HepG2 (cell line): ENCODE measurements around the gene MXD1. TPM values are rescaled to one million over a fixed set of nuclear protein-coding genes. Genes with fewer than 3 reads are reported as not detected.
A peak's percentile ranks its signal among the peaks of the same experiment; 100 is the strongest.

Experiments used
- CEBPZ ChIP-seq: IDR thresholded peaks from 2 replicates; pipeline ENCODE4 v1.6.1; 2012; ENCODE audit warnings: low read length, improper control_type of control experiment
- DR1 ChIP-seq: sonication (generic); formaldehyde crosslinking; IDR thresholded peaks from 2 replicates; pipeline ENCODE4 v1.8.0; 2021; ENCODE audit warnings: mild to moderate bottlenecking, missing genetic modification reagents, inconsistent platforms
- HHEX ChIP-seq: IDR thresholded peaks from 2 replicates; pipeline ENCODE4 v1.6.1; 2016; ENCODE audit warnings: control low read depth
- KLF16 ChIP-seq, 2 experiments: sonication (generic) in 1 of 2; formaldehyde crosslinking in 1 of 2; IDR thresholded peaks; 2 replicates each; pipeline versions ENCODE4 v1.6.1 to v1.8.0; 2016 to 2023; ENCODE audit warnings: missing genetic modification reagents in 2 of 2, missing compliant biosample characterization in 1 of 2
- MTA3 ChIP-seq: sonication (generic); formaldehyde crosslinking; IDR thresholded peaks from 2 replicates; pipeline ENCODE4 v1.4.0; 2020; ENCODE audit warnings: missing genetic modification reagents
- NCOA2 ChIP-seq: sonication (generic); formaldehyde crosslinking; IDR thresholded peaks from 2 replicates; pipeline ENCODE4 v1.8.0; 2022; ENCODE audit warnings: inconsistent platforms
- SALL1 ChIP-seq: sonication (generic); formaldehyde crosslinking; IDR thresholded peaks from 2 replicates; pipeline ENCODE4 v1.8.0; 2022; ENCODE audit warnings: mild to moderate bottlenecking, missing genetic modification reagents
- SIX4 ChIP-seq: sonication (generic); formaldehyde crosslinking; IDR thresholded peaks from 2 replicates; pipeline ENCODE4 v1.4.0; 2020; ENCODE audit warnings: missing genetic modification reagents
- SMAD1 ChIP-seq: sonication (generic); formaldehyde crosslinking; IDR thresholded peaks from 2 replicates; pipeline ENCODE4 v1.4.0; 2020; ENCODE audit warnings: missing genetic modification reagents, low read depth, mild to moderate bottlenecking, borderline replicate concordance
- TBX3 ChIP-seq: fragments of 450-650 bp; IDR thresholded peaks from 2 replicates; pipeline ENCODE4 v1.6.1; 2017; ENCODE audit warnings: antibody characterized with exemption, mild to moderate bottlenecking, inconsistent platforms, borderline replicate concordance
- TCF7L2 ChIP-seq: IDR thresholded peaks from 2 replicates; pipeline ENCODE4 v1.6.1; 2011; ENCODE audit warnings: mild to moderate bottlenecking, low read depth, low read length, moderate library complexity
- ZFAT ChIP-seq: sonication (generic); formaldehyde crosslinking; conservative IDR thresholded peaks from 2 replicates; pipeline ENCODE4 v1.8.1; 2023; ENCODE audit warnings: missing genetic modification reagents, inconsistent platforms
- ZNF225 ChIP-seq: sonication (generic); formaldehyde crosslinking; IDR thresholded peaks from 2 replicates; pipeline ENCODE4 v1.4.0; 2020; ENCODE audit warnings: mild to moderate bottlenecking, missing genetic modification reagents
- ZNF558 ChIP-seq: sonication (generic); formaldehyde crosslinking; IDR thresholded peaks from 2 replicates; pipeline ENCODE4 v1.9.0; 2022; ENCODE audit warnings: mild to moderate bottlenecking, missing genetic modification reagents, borderline replicate concordance
- ZNF749 ChIP-seq: sonication (generic); formaldehyde crosslinking; IDR thresholded peaks from 2 replicates; pipeline ENCODE4 v1.8.0; 2022; ENCODE audit warnings: mild to moderate bottlenecking, missing genetic modification reagents, moderate library complexity, borderline replicate concordance
- ZNF772 ChIP-seq: sonication (generic); formaldehyde crosslinking; IDR thresholded peaks from 2 replicates; pipeline ENCODE4 v1.5.0; 2020; ENCODE audit warnings: mild to moderate bottlenecking, missing genetic modification reagents
- ZNF782 ChIP-seq: sonication (generic); formaldehyde crosslinking; IDR thresholded peaks from 2 replicates; pipeline ENCODE4 v1.4.0; 2020; ENCODE audit warnings: missing genetic modification reagents, mild to moderate bottlenecking, borderline replicate concordance
- polyA plus RNA-seq, 8 experiments: library from polyadenylated mRNA; depleted of rRNA in 3 of 8; stranded (reverse) in 7 of 8; unstranded in 1 of 8; fragments of >200 nt; fragmentation: Illumina TruSeq in 4 of 8; extraction: Trizol in 4 of 8; gene quantifications; 2 replicates each; pipeline versions ENCODE4 v1.2.1 to v1.2.3, GENCODE V29; 2011 to 2016; ENCODE audit warnings: low read depth in 4 of 8, missing spikeins in 1 of 8, mixed read lengths in 1 of 8; ENCODE audit not compliant: insufficient read depth in 1 of 8
- total RNA-seq, 5 experiments: library from RNA; depleted of rRNA; stranded (reverse); fragments of >200 nt; fragmentation: Illumina TruSeq; extraction: Trizol; gene quantifications; 2 replicates each; pipeline ENCODE4 v1.2.3, GENCODE V29; 2016; ENCODE audit warnings: low read depth in 1 of 5
- TF ChIP-seq, protein P1 (sequence below): sonication (generic); formaldehyde crosslinking; IDR thresholded peaks from 2 replicates; pipeline ENCODE4 v1.8.1; 2023; ENCODE audit warnings: mild to moderate bottlenecking, missing genetic modification reagents
- TF ChIP-seq, protein P2 (sequence below): sonication (generic); formaldehyde crosslinking; conservative IDR thresholded peaks from 2 replicates; pipeline ENCODE4 v1.8.0; 2022; ENCODE audit warnings: mild to moderate bottlenecking, moderate library complexity, missing genetic modification reagents
- TF ChIP-seq, protein P3 (sequence below): sonication (generic); formaldehyde crosslinking; IDR thresholded peaks from 2 replicates; pipeline ENCODE4 v1.5.1; 2020; ENCODE audit warnings: missing genetic modification reagents, mild to moderate bottlenecking, borderline replicate concordance

MXD1 gene
- total and polyA plus RNA-seq, 2 of the 13 experiments (the other 11 are each of a cell fraction or from before 2014, with no cell fraction given): 6.4 to 14.9 TPM

DNA sequence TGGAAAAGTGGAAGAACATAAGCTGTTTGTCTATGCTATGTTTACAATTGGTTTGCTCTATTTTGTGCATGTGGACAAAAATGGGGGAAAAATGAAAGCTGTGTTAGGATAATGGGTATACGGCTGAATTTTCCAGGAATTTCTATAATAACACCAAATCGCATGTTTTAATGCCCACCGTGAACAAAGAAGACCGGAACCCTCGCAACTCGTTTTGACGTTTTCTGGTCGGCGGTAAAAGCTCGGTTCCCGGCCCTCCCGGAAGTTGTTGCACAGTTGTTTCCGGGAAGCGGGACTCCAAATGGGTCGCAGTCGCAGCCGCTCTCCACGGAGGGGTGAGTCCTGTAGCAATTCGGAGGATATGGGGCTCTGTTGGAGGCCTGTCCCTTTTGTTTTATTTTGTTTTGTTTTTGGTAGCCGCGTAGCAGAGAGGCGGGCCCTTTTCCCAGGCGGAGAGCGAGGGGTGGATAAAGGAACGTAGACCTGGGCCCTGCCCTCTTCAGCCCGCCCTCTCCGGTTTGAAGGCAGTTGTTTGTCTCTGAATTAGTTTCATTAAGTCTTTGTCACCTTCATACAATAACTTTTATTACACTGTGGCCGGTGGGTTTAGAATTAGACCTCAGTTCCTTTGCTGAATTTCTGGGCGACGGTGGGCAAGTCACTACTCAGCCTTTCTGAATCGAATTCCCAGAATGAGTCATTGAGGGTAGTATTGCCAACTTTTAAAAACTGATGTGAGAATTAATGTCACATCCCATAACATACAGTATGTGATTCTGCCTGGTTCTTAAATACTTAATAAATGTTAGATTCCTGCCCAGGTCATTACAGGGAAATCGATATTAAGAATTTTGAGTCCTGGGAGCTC is 21.0 kb upstream of the MXD1 start, which contains the start of gene SNRNP27 (continued):
- TF ChIP-seq, protein P1, sequence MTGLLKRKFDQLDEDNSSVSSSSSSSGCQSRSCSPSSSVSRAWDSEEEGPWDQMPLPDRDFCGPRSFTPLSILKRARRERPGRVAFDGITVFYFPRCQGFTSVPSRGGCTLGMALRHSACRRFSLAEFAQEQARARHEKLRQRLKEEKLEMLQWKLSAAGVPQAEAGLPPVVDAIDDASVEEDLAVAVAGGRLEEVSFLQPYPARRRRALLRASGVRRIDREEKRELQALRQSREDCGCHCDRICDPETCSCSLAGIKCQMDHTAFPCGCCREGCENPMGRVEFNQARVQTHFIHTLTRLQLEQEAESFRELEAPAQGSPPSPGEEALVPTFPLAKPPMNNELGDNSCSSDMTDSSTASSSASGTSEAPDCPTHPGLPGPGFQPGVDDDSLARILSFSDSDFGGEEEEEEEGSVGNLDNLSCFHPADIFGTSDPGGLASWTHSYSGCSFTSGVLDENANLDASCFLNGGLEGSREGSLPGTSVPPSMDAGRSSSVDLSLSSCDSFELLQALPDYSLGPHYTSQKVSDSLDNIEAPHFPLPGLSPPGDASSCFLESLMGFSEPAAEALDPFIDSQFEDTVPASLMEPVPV: peak; percentile 61; the same call in 1 of the 2 replicates
- TF ChIP-seq CEBPZ (no peak), ZNF782 (CRISPR knock-in tag) (0 out of 2 replicates have a peak, but pooled peaks have one; percentile 25), DR1 (CRISPR knock-in tag) (peak; percentile 63; the same call in 1 of the 2 replicates), HHEX (CRISPR knock-in tag) (no peak), ZNF749 (peak; percentile 88; the same call in 1 of the 2 replicates), MTA3 (CRISPR knock-in tag) (no peak), TCF7L2 (no peak), SALL1 (CRISPR knock-in tag) (peak; percentile 90), SMAD1 (CRISPR knock-in tag) (no peak), ZFAT (CRISPR knock-in tag) (peak; percentile 82; the same call in 1 of the 2 replicates), ZNF558 (peak; percentile 65; the same call in 1 of the 2 replicates), ZNF225 (CRISPR knock-in tag) (peak; percentile 88; the same call in 1 of the 2 replicates), KLF16 (CRISPR knock-in tag; IDR thresholded peaks at IDR 0.05) (peak in 1 of 2 experiments; percentile 99; a peak in 2 of 4 replicates), SIX4 (CRISPR knock-in tag) (peak; percentile 80), TBX3 (no peak), NCOA2 (peak; percentile 80), ZNF772 (CRISPR knock-in tag) (peak; percentile 95)
- TF ChIP-seq, protein P2, sequence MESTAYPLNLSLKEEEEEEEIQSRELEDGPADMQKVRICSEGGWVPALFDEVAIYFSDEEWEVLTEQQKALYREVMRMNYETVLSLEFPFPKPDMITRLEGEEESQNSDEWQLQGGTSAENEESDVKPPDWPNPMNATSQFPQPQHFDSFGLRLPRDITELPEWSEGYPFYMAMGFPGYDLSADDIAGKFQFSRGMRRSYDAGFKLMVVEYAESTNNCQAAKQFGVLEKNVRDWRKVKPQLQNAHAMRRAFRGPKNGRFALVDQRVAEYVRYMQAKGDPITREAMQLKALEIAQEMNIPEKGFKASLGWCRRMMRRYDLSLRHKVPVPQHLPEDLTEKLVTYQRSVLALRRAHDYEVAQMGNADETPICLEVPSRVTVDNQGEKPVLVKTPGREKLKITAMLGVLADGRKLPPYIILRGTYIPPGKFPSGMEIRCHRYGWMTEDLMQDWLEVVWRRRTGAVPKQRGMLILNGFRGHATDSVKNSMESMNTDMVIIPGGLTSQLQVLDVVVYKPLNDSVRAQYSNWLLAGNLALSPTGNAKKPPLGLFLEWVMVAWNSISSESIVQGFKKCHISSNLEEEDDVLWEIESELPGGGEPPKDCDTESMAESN (CRISPR knock-in tag): peak; percentile 82; the same call in 1 of the 2 replicates
- TF ChIP-seq, protein P3, sequence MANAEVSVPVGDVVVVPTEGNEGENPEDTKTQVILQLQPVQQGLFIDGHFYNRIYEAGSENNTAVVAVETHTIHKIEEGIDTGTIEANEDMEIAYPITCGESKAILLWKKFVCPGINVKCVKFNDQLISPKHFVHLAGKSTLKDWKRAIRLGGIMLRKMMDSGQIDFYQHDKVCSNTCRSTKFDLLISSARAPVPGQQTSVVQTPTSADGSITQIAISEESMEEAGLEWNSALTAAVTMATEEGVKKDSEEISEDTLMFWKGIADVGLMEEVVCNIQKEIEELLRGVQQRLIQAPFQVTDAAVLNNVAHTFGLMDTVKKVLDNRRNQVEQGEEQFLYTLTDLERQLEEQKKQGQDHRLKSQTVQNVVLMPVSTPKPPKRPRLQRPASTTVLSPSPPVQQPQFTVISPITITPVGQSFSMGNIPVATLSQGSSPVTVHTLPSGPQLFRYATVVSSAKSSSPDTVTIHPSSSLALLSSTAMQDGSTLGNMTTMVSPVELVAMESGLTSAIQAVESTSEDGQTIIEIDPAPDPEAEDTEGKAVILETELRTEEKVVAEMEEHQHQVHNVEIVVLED (CRISPR knock-in tag): peak; percentile 67; the same call in 1 of the 2 replicates
